WTC11 (cell line): ENCODE measurements around the gene CRY2. TPM values are rescaled to one million over a fixed set of nuclear protein-coding genes. Genes with fewer than 3 reads are reported as not detected.

Experiments used
- ATAC-seq: fragments of 200-7000 bp; cut with Tn5 transposase; 2 replicates; pipeline ENCODE4 v1.10.0; 2021; ENCODE audit warnings: mild to moderate bottlenecking, moderate library complexity
- CTCF ChIA-PET: fragments of 300-600 bp; sonication (Branson Sonifier 250); formaldehyde crosslinking; loops from one replicate; lab custom pipeline; 2021; ENCODE audit warnings: antibody characterized with exemption; lab: Charles Lee
- POLR2A ChIA-PET: fragments of 350-600 bp; sonication (Branson Sonifier 250); formaldehyde crosslinking; loops from one replicate; lab custom pipeline; 2021; ENCODE audit warnings: antibody characterized with exemption; lab: Charles Lee
- DNase-seq: peaks from one replicate; pipeline ENCODE4 v3.0.0; 2021; ENCODE audit warnings: low spot score
- H3K27ac Mint-ChIP-seq: 2 replicates; pipeline ENCODE4 v1.8.0; 2021; ENCODE audit warnings: mixed read lengths
- H3K27me3 Mint-ChIP-seq: 2 replicates; pipeline ENCODE4 v1.8.0; 2021; ENCODE audit warnings: low read depth, mild to moderate bottlenecking, moderate library complexity, mixed read lengths
- H3K36me3 Mint-ChIP-seq: 2 replicates; pipeline ENCODE4 v1.8.0; 2021; ENCODE audit warnings: mixed read lengths
- H3K4me1 Mint-ChIP-seq: 2 replicates; pipeline ENCODE4 v1.8.0; 2022; ENCODE audit warnings: mixed read lengths
- H3K4me3 Mint-ChIP-seq: 2 replicates; pipeline ENCODE4 v1.8.0; 2021; ENCODE audit warnings: mild to moderate bottlenecking, moderate library complexity, mixed read lengths
- H3K9me3 Mint-ChIP-seq: 2 replicates; pipeline ENCODE4 v1.8.0; 2021; ENCODE audit warnings: mixed read lengths
- ATF1 ChIP-seq: sonication (generic); formaldehyde crosslinking; IDR thresholded peaks from 2 replicates; pipeline ENCODE4 v1.8.1; 2023; ENCODE audit warnings: mild to moderate bottlenecking, moderate library complexity, missing genetic modification reagents
- CBFB ChIP-seq: sonication (generic); formaldehyde crosslinking; IDR thresholded peaks from 2 replicates; pipeline ENCODE4 v1.8.1; 2022; ENCODE audit warnings: mild to moderate bottlenecking, low read depth, missing genetic modification reagents
- ELF4 ChIP-seq: sonication (generic); formaldehyde crosslinking; IDR thresholded peaks from 2 replicates; pipeline ENCODE4 v1.8.1; 2022; ENCODE audit warnings: low read depth, mild to moderate bottlenecking, moderate library complexity, missing genetic modification reagents
- HMGA2 ChIP-seq: fragments of 250-450 bp; sonication (Bioruptor Pico); IDR thresholded peaks from 2 replicates; pipeline ENCODE4 v1.4.0; 2021; ENCODE audit warnings: mild to moderate bottlenecking, moderate library complexity
- JAZF1 ChIP-seq: fragments of 250-450 bp; sonication (Bioruptor Pico); IDR thresholded peaks from 2 replicates; pipeline ENCODE4 v1.9.0; 2021; ENCODE audit warnings: moderate library complexity, mild to moderate bottlenecking, inconsistent platforms
- PRRX2 ChIP-seq: fragments of 250-450 bp; sonication (Bioruptor Pico); IDR thresholded peaks from 2 replicates; pipeline ENCODE4 v1.8.0; 2021; ENCODE audit warnings: mild to moderate bottlenecking
- TEAD4 ChIP-seq: sonication (generic); formaldehyde crosslinking; IDR thresholded peaks from 2 replicates; pipeline ENCODE4 v1.8.0; 2022; ENCODE audit warnings: mild to moderate bottlenecking, missing genetic modification reagents
- ZBTB21 ChIP-seq: sonication (generic); formaldehyde crosslinking; IDR thresholded peaks from 2 replicates; pipeline ENCODE4 v1.8.1; 2023; ENCODE audit warnings: mild to moderate bottlenecking, missing genetic modification reagents, borderline replicate concordance
- total RNA-seq: library from RNA; stranded (reverse); gene quantifications from 3 replicates; pipeline ENCODE4 v1.2.3, GENCODE V29; 2021
- TF ChIP-seq, protein P1 (sequence below): fragments of 250-450 bp; sonication (Bioruptor Pico); conservative IDR thresholded peaks from 2 replicates; pipeline ENCODE4 v1.9.0; 2021; ENCODE audit warnings: mild to moderate bottlenecking
- TF ChIP-seq, protein P2 (sequence below): sonication (generic); formaldehyde crosslinking; IDR thresholded peaks from 2 replicates; pipeline ENCODE4 v1.8.0; 2023; ENCODE audit warnings: missing genetic modification reagents
- TF ChIP-seq, protein P3 (sequence below): fragments of 250-450 bp; sonication (Bioruptor Pico); IDR thresholded peaks from 2 replicates; pipeline ENCODE4 v1.8.0; 2021; ENCODE audit warnings: mild to moderate bottlenecking
- TF ChIP-seq, protein P4 (sequence below): sonication (generic); formaldehyde crosslinking; IDR thresholded peaks from 2 replicates; pipeline ENCODE4 v1.8.0; 2022; ENCODE audit warnings: missing genetic modification reagents
- TF ChIP-seq, protein P5 (sequence below): fragments of 250-450 bp; sonication (Bioruptor Pico); IDR thresholded peaks from 2 replicates; pipeline ENCODE4 v1.9.0; 2021; ENCODE audit warnings: mild to moderate bottlenecking
- TF ChIP-seq, protein P6 (sequence below): sonication (generic); formaldehyde crosslinking; IDR thresholded peaks from 2 replicates; pipeline ENCODE4 v1.8.1; 2022; ENCODE audit warnings: low read depth, missing genetic modification reagents, borderline replicate concordance

CRY2 gene
- total RNA-seq, 1 experiment from 2014 or later = 18.3 TPM

DNA sequence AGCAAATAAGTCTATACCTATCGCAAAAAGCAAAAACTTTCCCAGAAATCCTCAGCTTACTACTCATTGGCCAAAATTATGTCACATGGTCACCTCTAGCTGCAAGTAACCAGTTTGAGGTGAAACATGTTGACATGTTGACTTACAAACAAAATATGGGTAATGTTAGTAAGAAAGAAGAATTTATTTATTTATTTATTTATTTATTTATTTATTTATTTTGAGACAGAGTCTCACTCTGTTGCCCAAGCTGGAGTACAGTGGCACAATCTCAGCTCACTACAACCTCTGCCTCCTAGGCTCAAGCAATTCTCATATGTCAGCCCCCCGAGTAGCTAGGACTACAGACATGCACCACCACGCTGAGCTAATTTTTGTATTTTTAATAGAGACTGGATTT is 47.7 kb upstream of the CRY2 start (continued):
- TF ChIP-seq, protein P1, sequence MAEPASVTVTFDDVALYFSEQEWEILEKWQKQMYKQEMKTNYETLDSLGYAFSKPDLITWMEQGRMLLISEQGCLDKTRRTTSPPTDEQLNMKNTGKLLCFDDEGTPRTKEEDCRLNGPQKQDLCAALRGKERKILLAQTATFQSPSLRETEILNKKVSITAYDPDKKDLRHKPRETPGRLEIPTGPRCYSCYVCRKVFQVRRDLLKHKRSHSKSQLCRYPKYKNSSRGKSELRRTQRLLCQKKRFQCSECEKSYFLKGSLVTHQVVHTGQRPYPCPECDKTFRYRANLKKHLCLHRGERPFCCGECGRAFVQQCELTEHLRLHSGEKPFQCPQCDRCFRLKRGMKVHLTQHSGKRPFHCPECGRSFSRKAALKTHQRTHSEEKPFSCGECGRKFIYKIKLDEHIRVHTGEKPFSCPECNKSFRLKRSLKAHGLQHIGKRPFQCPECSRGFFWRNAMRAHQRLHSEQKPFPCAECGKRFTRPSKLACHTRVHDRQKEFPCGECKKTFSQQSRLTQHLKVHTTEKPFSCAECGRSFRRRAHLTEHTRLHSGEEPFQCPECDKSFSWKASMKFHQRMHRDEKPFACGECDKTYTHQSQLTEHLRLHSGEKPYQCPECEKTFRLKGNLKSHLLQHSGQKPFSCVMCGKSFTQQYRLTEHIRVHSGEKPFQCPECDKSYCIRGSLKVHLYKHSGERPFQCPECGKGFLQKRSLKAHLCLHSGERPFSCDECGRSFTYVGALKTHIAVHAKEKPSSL (CRISPR knock-in tag) = no peak
- TF ChIP-seq, protein P2, sequence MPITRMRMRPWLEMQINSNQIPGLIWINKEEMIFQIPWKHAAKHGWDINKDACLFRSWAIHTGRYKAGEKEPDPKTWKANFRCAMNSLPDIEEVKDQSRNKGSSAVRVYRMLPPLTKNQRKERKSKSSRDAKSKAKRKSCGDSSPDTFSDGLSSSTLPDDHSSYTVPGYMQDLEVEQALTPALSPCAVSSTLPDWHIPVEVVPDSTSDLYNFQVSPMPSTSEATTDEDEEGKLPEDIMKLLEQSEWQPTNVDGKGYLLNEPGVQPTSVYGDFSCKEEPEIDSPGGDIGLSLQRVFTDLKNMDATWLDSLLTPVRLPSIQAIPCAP (CRISPR knock-in tag) = no peak
- TF ChIP-seq, all 79 proteins: peak for 0

DNA sequence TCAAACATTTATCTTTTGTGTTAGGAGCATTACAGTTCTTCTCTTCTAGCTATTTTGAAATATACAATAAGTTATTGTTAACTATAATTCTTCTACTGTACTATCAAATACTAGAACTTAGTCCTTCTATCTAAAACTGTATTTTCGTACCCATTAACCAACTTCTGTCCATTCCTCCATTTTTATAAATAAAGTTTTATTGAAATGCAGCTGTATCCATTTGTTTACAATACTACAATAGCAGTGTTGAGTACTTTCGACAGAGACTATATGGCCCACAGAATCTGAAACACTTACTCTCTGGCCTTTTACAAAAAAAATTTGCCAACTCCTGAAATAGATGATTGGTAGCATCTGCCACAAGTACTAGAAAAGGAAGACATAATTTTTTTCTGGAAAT is 47.0 kb upstream of the CRY2 start:
- Mint-ChIP-seq H3K27ac (no peak overlapping the region), H3K4me3 (no peak overlapping the region), H3K4me1 (0 out of 2 replicates have a peak, but pooled peaks cover 2% of the 10 kb centered on the region), H3K27me3 (peaks cover 28% of the 10 kb centered on the region), H3K9me3 (no peaks in the 10 kb centered on the region), H3K36me3 (no peaks in the 10 kb centered on the region)
- CTCF ChIA-PET = interaction anchor here (1.3 to 1.6 kb wide), 2 partner anchors 29 to 429 kb away, joined by 4 to 6 read pairs; no protein-coding TSS in a partner anchor
- no peak for DNase-seq
- no peak for ATAC-seq
- TF ChIP-seq PRRX2 (CRISPR knock-in tag) (no peak), ZBTB21 (CRISPR knock-in tag) (no peak), ELF4 (CRISPR knock-in tag) (no peak), HMGA2 (no peak), JAZF1 (no peak), CBFB (CRISPR knock-in tag) (no peak), ATF1 (CRISPR knock-in tag) (no peak), TEAD4 (CRISPR knock-in tag) (no peak)
- TF ChIP-seq, protein P3, sequence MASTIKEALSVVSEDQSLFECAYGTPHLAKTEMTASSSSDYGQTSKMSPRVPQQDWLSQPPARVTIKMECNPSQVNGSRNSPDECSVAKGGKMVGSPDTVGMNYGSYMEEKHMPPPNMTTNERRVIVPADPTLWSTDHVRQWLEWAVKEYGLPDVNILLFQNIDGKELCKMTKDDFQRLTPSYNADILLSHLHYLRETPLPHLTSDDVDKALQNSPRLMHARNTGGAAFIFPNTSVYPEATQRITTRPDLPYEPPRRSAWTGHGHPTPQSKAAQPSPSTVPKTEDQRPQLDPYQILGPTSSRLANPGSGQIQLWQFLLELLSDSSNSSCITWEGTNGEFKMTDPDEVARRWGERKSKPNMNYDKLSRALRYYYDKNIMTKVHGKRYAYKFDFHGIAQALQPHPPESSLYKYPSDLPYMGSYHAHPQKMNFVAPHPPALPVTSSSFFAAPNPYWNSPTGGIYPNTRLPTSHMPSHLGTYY (CRISPR knock-in tag) = no peak
- TF ChIP-seq, protein P4, sequence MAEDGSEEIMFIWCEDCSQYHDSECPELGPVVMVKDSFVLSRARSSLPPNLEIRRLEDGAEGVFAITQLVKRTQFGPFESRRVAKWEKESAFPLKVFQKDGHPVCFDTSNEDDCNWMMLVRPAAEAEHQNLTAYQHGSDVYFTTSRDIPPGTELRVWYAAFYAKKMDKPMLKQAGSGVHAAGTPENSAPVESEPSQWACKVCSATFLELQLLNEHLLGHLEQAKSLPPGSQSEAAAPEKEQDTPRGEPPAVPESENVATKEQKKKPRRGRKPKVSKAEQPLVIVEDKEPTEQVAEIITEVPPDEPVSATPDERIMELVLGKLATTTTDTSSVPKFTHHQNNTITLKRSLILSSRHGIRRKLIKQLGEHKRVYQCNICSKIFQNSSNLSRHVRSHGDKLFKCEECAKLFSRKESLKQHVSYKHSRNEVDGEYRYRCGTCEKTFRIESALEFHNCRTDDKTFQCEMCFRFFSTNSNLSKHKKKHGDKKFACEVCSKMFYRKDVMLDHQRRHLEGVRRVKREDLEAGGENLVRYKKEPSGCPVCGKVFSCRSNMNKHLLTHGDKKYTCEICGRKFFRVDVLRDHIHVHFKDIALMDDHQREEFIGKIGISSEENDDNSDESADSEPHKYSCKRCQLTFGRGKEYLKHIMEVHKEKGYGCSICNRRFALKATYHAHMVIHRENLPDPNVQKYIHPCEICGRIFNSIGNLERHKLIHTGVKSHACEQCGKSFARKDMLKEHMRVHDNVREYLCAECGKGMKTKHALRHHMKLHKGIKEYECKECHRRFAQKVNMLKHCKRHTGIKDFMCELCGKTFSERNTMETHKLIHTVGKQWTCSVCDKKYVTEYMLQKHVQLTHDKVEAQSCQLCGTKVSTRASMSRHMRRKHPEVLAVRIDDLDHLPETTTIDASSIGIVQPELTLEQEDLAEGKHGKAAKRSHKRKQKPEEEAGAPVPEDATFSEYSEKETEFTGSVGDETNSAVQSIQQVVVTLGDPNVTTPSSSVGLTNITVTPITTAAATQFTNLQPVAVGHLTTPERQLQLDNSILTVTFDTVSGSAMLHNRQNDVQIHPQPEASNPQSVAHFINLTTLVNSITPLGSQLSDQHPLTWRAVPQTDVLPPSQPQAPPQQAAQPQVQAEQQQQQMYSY = no peak
- TF ChIP-seq, protein P5, sequence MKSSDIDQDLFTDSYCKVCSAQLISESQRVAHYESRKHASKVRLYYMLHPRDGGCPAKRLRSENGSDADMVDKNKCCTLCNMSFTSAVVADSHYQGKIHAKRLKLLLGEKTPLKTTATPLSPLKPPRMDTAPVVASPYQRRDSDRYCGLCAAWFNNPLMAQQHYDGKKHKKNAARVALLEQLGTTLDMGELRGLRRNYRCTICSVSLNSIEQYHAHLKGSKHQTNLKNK (CRISPR knock-in tag) = no peak
- TF ChIP-seq, protein P6, sequence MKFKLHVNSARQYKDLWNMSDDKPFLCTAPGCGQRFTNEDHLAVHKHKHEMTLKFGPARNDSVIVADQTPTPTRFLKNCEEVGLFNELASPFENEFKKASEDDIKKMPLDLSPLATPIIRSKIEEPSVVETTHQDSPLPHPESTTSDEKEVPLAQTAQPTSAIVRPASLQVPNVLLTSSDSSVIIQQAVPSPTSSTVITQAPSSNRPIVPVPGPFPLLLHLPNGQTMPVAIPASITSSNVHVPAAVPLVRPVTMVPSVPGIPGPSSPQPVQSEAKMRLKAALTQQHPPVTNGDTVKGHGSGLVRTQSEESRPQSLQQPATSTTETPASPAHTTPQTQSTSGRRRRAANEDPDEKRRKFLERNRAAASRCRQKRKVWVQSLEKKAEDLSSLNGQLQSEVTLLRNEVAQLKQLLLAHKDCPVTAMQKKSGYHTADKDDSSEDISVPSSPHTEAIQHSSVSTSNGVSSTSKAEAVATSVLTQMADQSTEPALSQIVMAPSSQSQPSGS (CRISPR knock-in tag) = no peak
- POLR2A ChIA-PET = no interaction called here
